Natural killer cell treated with Interleukin-12 subunit alpha and Interleukin-12 subunit beta and Interleukin-15 and Interleukin-18, amount 100 ng/mL, for 72 hours (primary cell): Measurements from ENCODE around the gene KCTD5. TPM values are rescaled to one million over a fixed set of nuclear protein-coding genes. Genes with fewer than 3 reads are reported as not detected.
"Not testable (repeated sequence)": the region's sequence is repeated elsewhere in the genome, so short reads cannot be mapped to it uniquely, and the experiment has no call there.

Source experiments
- ATAC-seq, 2 donors: fragments of 150-1000 bp; cut with Tn5 transposase in 1 of 2; sonication (Bioruptor Pico), chemical (Tn5 transposase) in 1 of 2; 2 replicates each; pipeline ENCODE4 v1.10.0; 2021
- DNase-seq: peaks from one replicate; pipeline ENCODE4 v3.0.0; 2022; ENCODE audit warnings: low spot score
- H3K27ac Mint-ChIP-seq, 2 donors: 1 replicate in 1 of 2; 2 replicates in 1 of 2; pipeline ENCODE4 v1.8.0; 2022; ENCODE audit warnings: mixed read lengths in 2 of 2, mild to moderate bottlenecking in 1 of 2, moderate library complexity in 1 of 2
- H3K27me3 Mint-ChIP-seq, 2 donors: 1 replicate in 1 of 2; 2 replicates in 1 of 2; pipeline ENCODE4 v1.8.0; 2022; ENCODE audit warnings: mixed read lengths in 2 of 2
- H3K36me3 Mint-ChIP-seq: one replicate; pipeline ENCODE4 v1.8.0; 2022; ENCODE audit warnings: mixed read lengths
- H3K4me1 Mint-ChIP-seq, 2 donors: 1 replicate in 1 of 2; 2 replicates in 1 of 2; pipeline ENCODE4 v1.8.0; 2022; ENCODE audit warnings: low read depth in 2 of 2, mixed read lengths in 2 of 2, mild to moderate bottlenecking in 1 of 2
- H3K4me3 Mint-ChIP-seq: one replicate; pipeline ENCODE4 v1.8.0; 2022; ENCODE audit warnings: mixed read lengths
- H3K9me3 Mint-ChIP-seq: 2 replicates; pipeline ENCODE4 v1.8.0; 2022; ENCODE audit warnings: mixed read lengths
- total RNA-seq, 2 donors: library from RNA; stranded (reverse); gene quantifications; one replicate each; pipeline ENCODE4 v1.2.3, GENCODE V29; 2022

KCTD5 gene
- total RNA-seq, 2 donors from 2014 or later, result 46.2 to 65.0 TPM

DNA sequence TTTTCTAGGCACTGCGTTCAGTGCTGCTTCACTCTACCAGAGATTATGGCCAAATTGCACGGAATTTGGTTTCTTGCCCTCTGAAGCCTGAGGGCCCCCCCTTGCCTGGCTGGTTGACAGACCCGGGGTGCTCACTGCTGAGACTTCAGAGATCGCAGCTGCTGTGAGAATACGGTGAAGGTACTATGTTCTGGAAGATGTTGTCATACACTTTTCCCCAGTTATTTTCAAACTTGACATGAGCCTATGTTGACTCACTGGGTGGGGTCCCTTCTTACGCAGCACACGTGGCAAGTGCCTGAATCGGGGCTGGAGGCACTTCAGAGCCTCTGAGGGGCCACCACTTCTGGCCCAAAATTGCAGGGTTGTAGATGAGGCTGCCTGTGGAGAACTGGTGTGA, 2.0 kb upstream of the KCTD5 start:
- not testable (repeated sequence) for H3K27ac Mint-ChIP-seq, H3K27me3 Mint-ChIP-seq, H3K4me3 Mint-ChIP-seq, ATAC-seq, H3K36me3 Mint-ChIP-seq, H3K9me3 Mint-ChIP-seq
- H3K4me1 Mint-ChIP-seq, result peaks cover 9 to 10% of the 10 kb centered on the region in 2 donors
- DNase-seq, result peak; percentile 8

DNA sequence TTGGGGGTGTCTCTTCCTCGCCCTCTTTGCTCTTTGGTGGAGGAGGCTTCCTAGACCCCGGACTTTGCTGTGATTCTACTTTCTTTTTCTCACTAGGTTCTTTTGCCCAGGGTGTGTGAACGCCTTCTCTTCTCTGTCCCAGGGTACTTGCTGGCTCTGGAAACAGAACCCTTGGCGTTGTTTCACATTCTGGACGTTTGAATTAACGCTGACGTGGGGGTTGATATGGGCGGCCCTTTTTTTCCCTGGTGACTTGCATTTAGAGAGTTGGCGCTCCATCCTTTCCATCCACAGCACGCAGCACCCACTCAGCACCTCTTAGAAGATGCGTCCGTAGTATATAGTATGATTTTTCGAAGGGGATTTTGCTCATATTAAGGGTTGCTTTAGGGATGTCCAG, 718 bp downstream of the KCTD5 start:
- H3K4me1 Mint-ChIP-seq, result peaks cover 20 to 21% of the 10 kb centered on the region in 2 donors
- H3K4me3 Mint-ChIP-seq, result peak overlapping the region; percentile 99
- not testable (repeated sequence) for H3K27me3 Mint-ChIP-seq, ATAC-seq, H3K9me3 Mint-ChIP-seq, DNase-seq, H3K36me3 Mint-ChIP-seq
- H3K27ac Mint-ChIP-seq, result peak overlapping the region; percentile 92 to 97

DNA sequence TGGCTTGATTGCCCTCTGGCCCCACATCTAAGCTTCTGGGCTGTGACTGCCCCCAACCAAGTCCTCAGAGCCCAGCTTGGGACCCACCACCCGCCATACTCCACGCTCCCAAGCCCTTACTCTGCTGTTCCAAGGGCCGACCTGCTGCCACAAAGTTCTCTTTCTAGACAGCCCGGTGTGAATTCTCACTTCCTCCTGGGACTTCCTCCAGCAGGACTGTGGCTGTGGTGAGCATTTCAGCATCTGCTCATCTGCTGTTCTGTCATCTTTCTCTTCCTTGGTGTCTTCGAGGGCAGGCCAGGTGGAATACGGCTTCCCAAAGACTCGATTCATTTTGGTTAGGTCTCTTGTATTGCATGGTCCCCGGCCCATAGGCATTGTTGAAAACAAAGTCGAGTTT, 3.8 kb downstream of the KCTD5 start:
- DNase-seq, H3K4me3 Mint-ChIP-seq, H3K27me3 Mint-ChIP-seq, H3K36me3 Mint-ChIP-seq, H3K27ac Mint-ChIP-seq, H3K9me3 Mint-ChIP-seq: not testable (repeated sequence)
- peak in 1 of 2 donors; percentile 38 for ATAC-seq
- peaks cover 27 to 28% of the 10 kb centered on the region in 2 donors for H3K4me1 Mint-ChIP-seq

DNA sequence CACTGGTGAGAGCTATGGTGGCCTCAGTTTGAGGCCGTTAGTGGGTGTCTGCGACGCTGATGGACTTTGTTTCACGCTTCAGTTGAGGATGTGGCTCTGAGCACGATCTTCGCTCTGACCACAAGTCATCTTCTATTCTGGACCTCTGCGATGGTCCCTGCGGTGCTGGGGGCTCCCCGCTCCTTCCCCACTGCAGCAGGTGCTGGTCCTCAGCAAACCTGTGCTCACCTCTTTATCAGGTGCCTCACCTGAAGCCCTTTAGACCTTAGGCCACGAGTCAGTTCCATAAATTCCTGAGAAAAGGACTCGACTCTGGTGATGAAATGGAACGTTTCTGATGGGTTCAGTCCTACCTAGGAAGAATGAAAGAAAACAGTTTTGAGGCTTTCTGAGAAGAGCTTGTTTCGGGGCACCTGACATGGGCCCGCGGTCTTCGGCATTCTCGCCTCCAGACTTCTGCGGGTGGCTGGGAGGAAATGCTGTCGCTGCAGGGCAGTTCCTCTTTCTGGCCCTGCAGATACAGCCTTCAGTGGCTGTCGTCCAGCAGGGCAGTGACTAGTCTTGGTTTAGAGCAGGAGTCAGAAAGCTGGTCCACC, 4.7 kb downstream of the KCTD5 start:
- H3K4me1 Mint-ChIP-seq, result peaks cover 25 to 26% of the 10 kb centered on the region in 2 donors
- H3K36me3 Mint-ChIP-seq, result no peaks in the 10 kb centered on the region
- H3K9me3 Mint-ChIP-seq, result no peaks in the 10 kb centered on the region
- peak overlapping the region; percentile 94 to 98 for H3K27ac Mint-ChIP-seq
- H3K4me3 Mint-ChIP-seq, result peak overlapping the region; percentile 94
- peak; percentile 78 for DNase-seq
- peak; percentile 47 to 61 for ATAC-seq
- H3K27me3 Mint-ChIP-seq, result no peaks in the 10 kb centered on the region

DNA sequence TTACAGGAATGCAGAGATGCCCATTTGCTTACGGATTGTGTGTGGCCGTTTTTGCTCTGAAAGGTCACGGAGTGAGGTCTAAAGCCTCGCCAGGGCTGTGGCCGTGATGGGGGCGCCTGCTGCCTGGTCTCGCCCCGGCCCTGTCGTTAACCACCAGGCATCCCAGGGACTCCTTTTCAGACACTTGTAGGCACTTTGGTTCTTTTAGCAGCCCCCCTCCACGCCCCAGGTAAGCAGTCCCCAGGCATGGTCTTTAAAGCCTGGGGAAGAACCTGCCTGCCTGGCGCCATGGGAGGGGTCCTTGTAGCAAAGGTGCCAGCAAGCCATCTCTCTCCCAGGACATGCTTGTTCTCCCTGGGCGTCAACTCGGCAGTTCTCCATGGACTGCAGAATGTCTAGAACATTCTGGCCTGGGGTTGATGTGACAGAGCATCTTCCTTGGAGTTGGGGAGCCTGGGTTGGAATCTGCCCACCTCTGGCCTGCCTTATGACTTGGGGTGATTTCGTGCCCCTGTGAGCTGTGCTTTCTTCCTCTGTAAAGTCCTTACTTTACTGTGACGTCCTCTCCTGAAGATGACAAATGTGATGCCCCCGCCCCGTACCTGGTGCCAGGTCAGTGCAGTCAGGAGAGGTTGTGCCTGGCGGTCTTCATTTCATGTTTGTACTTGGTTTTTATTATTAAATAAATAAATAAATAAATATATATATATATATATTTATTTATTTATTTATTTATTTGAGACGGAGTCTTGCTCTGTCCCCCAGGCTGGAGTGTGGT, 5.4 kb downstream of the KCTD5 start:
- ATAC-seq (no peak), DNase-seq (no peak)
- no peaks in the 10 kb centered on the region for H3K36me3 Mint-ChIP-seq
- no peaks in the 10 kb centered on the region for H3K9me3 Mint-ChIP-seq
- H3K4me1 Mint-ChIP-seq, result peaks cover 22 to 23% of the 10 kb centered on the region in 2 donors
- no peaks in the 10 kb centered on the region for H3K27me3 Mint-ChIP-seq
- peak overlapping the region; percentile 94 to 98 for H3K27ac Mint-ChIP-seq
- H3K4me3 Mint-ChIP-seq, result peak overlapping the region; percentile 94

DNA sequence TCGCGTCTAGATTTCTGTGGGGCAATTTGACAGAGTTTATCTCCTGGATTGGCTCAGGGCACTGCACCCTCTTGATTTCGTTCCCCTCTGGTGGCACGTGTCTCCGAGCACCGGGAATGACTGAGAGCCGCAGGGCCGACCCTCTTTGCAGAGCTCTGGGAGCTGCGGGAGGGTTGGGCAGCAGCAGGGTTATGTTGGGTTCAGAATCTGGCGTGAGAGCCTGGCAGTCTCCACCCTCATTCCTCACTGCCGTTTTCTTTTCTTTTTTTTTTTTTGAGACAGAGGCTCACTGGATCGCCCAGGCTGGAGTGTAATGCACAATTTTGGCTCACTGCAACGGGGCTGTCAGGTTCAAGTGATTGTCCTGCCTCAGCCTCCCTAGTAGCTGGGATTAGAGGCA, 7.1 kb downstream of the KCTD5 start:
- not testable (repeated sequence) for ATAC-seq, H3K27me3 Mint-ChIP-seq, H3K27ac Mint-ChIP-seq, DNase-seq, H3K4me3 Mint-ChIP-seq, H3K36me3 Mint-ChIP-seq, H3K9me3 Mint-ChIP-seq
- peaks cover 17 to 27% of the 10 kb centered on the region in 2 donors for H3K4me1 Mint-ChIP-seq

DNA sequence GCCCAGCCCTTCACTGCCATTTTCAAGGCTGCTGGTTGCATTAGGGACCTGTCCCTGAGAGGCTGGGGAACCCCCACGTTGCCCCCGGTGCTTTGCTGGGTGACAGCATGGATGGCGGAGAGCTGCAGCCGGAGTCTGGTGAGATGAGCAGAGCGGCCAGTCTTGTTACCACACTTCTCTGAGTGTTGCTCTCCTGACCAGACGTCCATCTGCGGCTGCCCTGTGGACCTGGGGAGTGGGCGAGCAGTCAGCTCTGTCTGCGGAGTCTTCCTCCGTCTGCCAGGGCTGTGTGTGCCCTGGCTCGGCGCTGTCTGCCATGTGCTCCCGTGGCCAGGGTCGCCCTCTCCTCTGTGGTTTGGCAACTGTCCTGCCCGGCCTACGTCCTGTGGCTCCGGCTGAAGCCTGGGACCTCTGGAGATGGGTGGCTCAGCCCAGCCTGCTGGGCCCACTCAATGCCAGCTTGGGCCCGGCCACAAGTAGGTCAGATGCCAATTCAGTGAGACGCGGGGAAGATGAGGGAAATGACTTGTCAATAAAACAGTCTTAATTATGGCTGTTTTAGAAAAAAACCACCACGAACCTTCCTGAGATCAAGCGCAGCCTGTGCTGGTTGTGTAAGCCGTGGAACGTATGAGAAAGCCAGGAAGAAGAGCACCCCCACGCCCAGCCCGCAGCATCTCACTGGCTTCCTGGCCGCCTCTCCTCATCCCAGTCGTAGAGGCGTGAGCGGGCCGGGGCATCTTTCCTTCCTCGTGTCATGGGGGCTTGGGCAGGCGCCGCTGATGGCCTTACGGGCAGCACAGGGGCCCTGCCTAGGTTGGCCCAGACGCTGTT, 7.9 kb downstream of the KCTD5 start:
- H3K27me3 Mint-ChIP-seq, result no peaks in the 10 kb centered on the region
- ATAC-seq (no peak), DNase-seq (no peak)
- H3K36me3 Mint-ChIP-seq, result no peaks in the 10 kb centered on the region
- H3K4me3 Mint-ChIP-seq, result no peak overlapping the region
- peaks cover 17 to 25% of the 10 kb centered on the region in 2 donors for H3K4me1 Mint-ChIP-seq
- no peaks in the 10 kb centered on the region for H3K9me3 Mint-ChIP-seq
- H3K27ac Mint-ChIP-seq, result peak overlapping the region; percentile 60 to 61

DNA sequence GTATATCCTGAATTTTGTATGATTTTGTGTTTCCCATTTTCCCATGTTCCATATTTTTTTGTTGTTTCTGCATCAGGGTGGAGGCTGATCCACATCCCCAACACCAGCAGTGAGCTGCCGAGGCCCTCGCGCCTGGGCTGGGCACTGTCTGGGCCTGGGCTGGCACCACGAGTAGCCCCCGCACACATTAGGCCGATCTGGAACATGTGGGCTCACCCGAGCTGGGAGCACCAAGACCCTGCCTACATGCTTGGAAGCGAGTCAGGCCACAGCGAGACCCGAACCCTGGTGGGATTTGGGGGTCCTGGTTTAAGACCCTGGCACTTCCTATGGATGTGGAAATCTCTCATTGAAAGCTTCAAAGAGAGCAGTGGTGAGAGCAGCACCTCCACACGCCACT, 8.5 kb downstream of the KCTD5 start:
- no peaks in the 10 kb centered on the region for H3K36me3 Mint-ChIP-seq
- no peak for DNase-seq
- ATAC-seq, result no peak
- H3K4me1 Mint-ChIP-seq, result peaks cover 17 to 25% of the 10 kb centered on the region in 2 donors
- H3K27ac Mint-ChIP-seq, result peak overlapping the region; percentile 60 to 61
- no peaks in the 10 kb centered on the region for H3K27me3 Mint-ChIP-seq
- no peak overlapping the region for H3K4me3 Mint-ChIP-seq
- no peaks in the 10 kb centered on the region for H3K9me3 Mint-ChIP-seq

DNA sequence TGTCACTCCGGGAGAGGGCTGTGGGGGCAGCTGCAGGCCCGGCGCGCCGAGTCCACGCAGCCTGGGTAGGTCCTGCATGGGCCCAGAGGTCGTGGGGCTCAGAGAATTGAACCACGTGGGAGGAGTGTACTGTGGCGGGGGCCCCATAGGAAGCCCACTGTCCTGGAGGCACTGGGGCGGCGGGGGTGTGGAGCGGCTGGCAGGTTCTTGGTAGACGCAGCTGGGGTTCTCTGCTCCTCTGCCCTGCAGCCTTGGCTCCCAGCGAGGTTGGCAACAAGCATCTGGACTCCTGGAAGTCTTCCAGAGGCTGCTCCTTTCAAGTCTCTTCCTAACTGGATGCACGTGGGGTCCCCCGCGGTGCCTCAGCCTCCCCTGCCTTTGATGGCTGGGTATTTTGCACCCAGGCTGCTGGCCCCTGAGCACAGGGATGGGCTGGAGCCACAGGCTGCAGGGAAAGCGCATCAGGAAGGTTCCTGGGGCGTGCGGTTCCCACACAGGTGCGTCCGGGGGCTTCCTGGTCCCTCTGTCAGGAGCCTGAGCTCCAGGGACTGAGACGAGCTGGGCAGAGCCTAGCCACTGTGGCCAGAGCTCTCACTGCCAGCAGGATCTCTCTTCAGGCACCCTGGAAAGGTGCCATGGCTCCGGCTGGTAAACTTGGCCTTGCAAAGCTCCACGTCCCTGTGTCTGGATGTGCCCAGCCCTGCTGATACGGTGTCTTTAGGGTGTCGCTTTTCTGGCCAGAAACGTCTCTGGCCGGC, 9.3 kb downstream of the KCTD5 start:
- Mint-ChIP-seq H3K36me3 (no peaks in the 10 kb centered on the region), H3K4me3 (no peak overlapping the region)

DNA sequence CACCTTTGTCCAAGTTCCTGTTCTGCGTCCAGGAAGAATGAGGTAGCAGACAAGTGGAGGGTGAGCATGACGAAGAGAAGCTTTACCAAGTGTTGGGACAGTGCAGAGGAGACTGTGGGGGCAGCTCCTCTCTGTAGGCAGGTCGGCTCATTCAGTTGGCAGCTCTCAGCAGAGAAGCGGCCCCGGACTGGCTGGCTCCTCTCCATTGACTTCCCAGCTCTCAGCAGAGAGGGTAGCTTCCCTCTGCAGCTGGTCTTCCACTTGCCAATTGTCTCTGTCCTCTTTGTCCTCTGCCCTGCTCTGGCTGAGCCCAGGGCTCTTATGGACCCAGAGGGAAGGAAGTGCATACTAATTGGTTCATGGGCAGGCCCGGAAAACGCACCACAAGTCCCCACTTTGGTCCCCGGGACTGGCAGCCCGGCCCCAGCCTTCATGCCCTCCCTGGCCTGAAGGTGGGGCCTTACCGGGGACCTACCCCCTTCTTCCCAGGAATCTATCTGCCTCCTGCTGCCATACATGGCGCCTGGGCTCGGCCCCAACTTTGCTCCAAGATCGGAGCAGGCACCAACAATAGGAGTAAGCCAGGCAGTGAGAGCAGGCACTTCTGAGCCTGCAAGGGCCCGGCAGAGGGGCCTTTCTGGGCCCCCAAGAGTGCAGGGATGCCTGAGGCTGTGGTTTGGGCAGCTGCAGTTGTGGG, 10.1 kb downstream of the KCTD5 start:
- DNase-seq, result no peak
- Mint-ChIP-seq H3K4me3 (no peak overlapping the region), H3K27ac (no peak overlapping the region), H3K9me3 (no peaks in the 10 kb centered on the region), H3K27me3 (no peaks in the 10 kb centered on the region), H3K4me1 (peaks cover 8 to 16% of the 10 kb centered on the region in 2 donors), H3K36me3 (peaks cover 4% of the 10 kb centered on the region)
- ATAC-seq, result no peak

More for the DNA sequence above, 9.3 kb downstream of the KCTD5 start:
- no peak for DNase-seq
- Mint-ChIP-seq H3K27me3 (no peaks in the 10 kb centered on the region), H3K4me1 (peaks cover 16 to 23% of the 10 kb centered on the region in 2 donors), H3K27ac (no peak overlapping the region), H3K9me3 (no peaks in the 10 kb centered on the region)
- ATAC-seq, result no peak

DNA sequence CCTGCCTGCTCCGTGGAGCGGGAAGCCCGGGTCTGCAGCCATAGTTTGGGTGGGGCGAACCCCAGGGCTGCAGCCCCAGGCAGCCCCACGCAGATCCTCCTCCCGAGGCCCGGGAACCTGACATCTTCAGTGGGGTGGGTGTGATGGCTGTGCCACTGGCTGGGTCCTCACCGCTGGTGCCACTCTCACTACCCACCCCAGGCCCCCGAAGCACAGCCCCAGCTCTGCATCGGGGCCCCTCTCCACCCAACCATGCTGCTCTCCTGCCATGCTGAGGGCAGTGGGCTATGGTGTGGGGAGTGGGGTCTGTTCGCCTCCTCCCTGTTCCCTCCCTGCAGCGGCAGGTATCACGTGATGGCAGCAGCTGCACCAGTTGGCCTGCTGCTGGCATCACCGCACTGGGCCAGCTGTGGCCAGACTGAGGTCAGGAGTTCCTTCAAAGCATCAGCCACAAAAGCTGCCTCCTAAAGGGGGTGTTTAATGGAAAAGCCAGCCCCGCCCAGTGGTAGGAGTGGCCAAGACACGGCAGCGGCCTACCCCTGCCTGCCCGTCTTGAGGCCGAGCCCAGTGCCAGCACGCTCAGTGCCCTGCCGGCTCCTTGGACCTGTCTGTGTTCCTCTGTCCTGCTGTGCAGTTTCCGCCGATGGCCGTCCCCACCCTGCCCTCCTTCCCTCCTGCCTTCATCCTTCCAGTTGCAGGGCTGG, 10.8 kb downstream of the KCTD5 start:
- Mint-ChIP-seq H3K4me1 (peaks cover 7 to 14% of the 10 kb centered on the region in 2 donors), H3K36me3 (peaks cover 4% of the 10 kb centered on the region), H3K27me3 (no peaks in the 10 kb centered on the region), H3K9me3 (no peaks in the 10 kb centered on the region), H3K4me3 (no peak overlapping the region), H3K27ac (no peak overlapping the region)
- DNase-seq (no peak), ATAC-seq (peak; percentile 18 to 48)

DNA sequence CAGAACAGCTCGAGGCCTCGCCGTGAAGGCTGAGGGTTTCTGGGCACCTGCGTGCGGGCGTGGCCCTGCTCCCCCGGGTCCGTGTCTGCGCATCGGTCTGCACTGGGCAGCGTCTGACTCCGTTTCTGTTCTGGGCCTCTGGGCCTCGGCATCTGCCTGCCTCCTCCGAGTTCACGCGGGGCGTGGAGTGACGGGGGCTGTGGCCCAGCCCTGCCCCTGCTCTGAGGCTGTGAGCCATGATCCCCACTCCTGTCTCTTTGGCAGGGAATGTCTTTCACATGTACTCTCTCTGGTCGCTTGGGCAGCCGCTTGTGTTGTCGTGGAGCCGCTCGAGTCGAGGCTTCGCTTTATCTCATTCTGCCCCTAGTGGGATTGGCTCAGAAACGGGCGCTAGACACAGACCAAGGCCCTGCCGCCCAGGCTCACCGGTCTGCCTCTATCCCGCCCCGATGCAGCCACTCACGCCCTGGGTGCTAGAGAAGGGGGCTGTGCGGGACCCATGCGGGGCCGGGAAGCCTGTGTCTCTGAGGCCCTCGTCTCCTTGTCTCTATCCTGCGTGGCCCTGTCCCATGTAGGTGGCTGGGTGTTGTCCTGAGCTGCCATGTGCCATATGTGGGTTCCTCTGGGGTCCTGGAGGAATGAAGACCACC, 14.4 kb downstream of the KCTD5 start:
- not testable (repeated sequence) for H3K27ac Mint-ChIP-seq, H3K9me3 Mint-ChIP-seq, ATAC-seq, H3K27me3 Mint-ChIP-seq, H3K4me1 Mint-ChIP-seq, DNase-seq, H3K4me3 Mint-ChIP-seq, H3K36me3 Mint-ChIP-seq
